ENCODE data around the gene TBC1D1.
A peak's percentile ranks its signal among the peaks of the same experiment; 100 is the strongest.

Gene TBC1D1

DNA sequence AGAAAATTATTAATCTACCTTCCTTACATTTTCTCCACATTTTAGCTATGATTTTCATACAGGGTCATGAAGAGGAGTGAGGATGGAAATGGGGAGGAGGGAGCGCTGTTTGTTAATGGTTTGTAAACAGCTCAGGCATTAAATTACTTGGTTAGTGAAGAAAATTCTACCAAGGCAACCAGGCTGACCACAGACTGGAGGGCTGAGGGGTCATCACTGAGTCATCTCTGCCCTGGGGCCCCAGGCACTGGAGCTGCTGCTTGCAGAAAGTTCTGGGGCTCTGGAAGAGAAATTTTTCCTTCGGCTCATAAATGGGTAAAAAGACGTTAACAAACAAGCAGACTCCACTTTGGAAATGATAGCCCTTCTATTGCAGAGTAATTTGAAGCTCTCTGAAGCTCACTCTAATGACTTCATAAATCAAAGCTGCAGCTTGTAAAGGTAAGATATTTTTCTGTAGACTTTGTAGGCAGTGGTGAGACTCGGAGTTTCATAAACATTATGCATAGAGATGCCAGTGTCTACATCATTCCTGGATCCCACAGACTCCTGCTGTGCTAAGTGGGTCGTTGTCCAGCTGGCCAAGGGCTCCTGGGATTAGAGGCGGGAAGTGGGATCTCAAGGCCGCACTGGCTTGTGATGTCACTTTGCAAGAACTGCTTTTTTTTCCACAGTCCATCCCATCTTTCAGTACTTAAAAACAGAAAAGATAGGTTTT is 228.9 kb downstream of the TBC1D1 start:
- no peak for DNase-seq (ENCODE audit: low read depth in 4 of 4, low spot score in 1 of 4)

DNA sequence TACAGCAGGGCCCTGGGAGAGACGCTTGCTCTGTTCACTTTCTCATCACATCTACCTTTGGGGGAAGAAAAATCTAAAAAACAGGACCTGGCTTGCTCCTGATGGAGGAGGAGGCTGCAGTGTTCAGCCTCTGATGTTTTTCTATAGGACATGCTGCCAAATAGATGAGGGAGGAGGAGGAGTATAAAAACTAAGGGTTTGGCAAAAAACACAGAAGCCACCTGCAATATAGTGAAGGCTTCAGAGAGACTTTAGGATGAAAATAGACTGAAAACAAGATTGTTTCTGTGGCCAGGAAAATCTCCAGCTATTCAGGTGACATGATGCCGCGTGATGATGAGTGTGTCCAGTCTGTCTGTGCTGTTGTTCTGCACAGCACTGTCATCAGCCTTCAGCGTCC is 229.9 kb downstream of the TBC1D1 start:
- no peak for DNase-seq (ENCODE audit: low read depth in 4 of 4, low spot score in 1 of 4)

- no peak for DNase-seq (ENCODE audit: low read depth in 4 of 4, low spot score in 1 of 4)
These were observed 231.2 kb downstream of the TBC1D1 start for GRCh38 chr4:38122060-38122459.

- no peak for DNase-seq (ENCODE audit: low read depth in 4 of 4, low spot score in 1 of 4)
These were observed 232.7 kb downstream of the TBC1D1 start for GRCh38 chr4:38123555-38123954.

DNA sequence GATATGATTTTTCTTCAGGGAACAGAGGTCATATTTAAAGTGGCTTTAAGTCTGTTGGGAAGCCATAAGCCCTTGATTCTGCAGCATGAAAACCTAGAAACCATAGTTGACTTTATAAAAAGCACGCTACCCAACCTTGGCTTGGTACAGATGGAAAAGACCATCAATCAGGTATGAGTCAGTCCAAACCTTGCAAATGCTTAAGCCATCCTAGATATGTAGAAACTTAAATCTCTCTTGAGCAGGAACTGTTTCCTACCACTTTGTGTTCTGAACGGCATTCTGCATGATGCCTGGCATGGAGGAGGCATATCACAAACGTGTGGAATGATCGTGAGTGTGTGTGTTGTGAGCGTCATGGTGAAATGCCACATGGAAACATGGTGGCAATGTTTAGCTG is 234.1 kb downstream of the TBC1D1 start:
- no peak for DNase-seq (ENCODE audit: low read depth in 4 of 4, low spot score in 1 of 4)

DNA sequence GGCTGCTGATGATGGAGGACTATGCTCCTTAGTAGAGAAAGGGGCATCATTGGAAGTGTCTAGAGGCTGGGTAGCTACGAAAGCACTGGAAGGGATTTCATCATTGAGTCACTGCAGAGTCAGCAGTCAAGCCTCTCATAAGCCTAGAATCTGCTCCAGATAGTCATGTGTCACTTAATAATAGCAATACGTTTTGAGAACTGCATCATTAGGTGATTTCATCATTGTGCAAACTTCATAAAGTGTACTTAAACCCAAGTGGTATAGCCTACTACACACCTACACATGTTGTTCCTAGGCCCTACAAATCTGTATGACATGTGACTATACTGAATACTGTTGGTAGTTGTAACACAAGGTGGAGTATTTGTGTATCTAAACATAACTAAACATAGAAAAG is 234.9 kb downstream of the TBC1D1 start:
- DNase-seq (ENCODE audit: low read depth in 4 of 4, low spot score in 1 of 4), result no peak

DNA sequence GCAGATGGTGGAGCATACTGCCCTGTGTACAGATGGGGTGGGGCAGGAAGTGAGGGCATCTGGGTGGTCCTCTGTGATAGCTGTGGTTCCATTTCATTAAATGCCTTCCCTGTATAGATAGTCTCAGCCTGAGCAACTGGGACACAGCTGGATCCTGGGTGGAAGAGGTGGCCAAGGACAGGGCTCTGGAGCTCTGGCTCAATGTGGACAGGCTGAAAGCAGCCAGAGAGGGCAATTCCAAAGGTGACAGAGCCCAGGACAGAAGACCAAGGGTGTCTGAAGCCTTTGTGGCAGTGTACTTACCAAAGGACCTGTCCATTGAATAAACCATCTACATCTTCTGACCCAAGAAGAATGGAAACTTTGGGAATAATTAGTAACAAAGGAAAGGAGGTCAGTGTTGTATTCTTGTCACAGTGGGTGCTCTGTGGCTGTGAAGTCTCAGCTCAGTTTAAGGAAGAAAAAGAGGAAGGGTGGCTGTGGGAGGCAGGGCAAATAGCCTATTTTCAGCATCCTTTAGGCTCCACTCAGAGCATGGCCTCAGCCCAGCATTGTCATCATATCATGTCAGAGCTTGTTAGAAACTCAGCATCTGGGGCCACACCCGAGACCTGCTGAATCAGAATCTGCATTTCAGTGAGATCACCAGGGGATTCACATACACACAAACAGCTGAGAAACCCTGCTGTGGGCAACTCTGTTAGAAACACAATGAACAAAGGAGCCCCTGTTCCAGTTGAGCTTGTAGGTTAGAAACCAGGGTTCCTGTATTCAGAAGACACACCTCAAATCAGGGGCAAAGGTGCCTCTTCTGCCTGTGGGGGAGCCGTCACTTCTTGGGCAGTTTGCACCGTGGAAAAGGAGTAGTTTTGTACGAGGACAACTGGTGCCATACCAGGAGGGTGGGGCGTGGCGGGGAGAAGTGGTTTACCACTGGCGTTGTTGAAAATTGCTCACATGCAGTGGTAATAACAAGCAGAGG is 237.9 kb downstream of the TBC1D1 start:
- peak; percentile 40 to 63 (median 52) for DNase-seq (ENCODE audit: low read depth in 4 of 4, low spot score in 1 of 4)

DNA sequence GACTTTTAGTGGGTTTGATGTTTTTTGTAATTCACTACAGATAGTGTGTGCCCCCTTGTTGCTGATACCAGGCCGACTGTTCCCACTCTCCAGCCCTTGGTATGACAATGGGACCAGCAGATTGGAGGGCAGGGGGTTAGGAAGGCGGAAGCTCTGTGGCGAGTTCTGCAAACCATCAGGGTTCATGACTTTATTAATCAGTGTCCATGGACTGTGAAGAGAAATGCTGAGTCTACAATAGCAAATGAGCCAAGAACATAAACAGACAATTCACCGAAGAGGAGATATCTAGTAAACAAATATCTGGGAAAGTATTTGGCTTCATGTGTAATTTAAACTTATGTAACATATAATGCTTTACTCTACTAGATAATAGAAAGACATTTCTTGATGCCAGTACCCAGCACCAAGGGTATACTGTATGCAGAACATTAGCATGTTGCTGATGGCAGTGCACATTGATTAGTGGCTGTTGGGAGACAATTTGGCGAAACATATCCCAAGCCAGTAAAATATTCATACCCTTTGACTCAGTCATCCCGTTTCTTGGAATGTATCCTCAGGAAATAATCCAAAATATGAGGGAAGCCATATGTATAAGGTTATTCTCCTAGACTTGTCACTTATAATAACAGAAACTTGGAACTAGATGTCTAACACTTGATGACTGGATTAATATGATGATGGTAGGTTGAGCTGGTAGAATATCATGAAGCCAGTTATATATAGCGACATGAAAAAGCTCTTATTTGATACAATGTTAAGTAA is 238.8 kb downstream of the TBC1D1 start:
- DNase-seq (ENCODE audit: low read depth in 4 of 4, low spot score in 1 of 4), result no peak

DNA sequence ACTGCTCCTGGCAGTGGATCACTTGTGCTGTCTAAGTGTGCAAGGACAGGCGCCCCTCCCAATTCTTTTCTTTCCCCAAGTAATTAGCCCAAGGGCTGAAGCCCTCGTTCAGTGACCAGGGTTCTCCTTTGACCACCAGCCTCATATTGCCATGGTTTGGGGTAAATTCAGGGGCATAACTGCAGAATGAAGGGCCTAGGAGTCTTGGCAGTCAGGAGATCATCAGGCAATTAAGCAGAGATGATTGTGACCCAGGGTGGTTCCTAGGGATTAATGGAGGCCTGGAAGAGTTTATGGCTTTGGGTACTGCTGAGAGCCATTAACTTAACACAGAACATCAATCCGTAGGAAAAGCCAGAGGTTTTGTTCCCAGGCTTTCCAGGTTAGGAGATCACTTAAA is 240.0 kb downstream of the TBC1D1 start:
- DNase-seq (ENCODE audit: low read depth in 4 of 4, low spot score in 1 of 4), result no peak

DNA sequence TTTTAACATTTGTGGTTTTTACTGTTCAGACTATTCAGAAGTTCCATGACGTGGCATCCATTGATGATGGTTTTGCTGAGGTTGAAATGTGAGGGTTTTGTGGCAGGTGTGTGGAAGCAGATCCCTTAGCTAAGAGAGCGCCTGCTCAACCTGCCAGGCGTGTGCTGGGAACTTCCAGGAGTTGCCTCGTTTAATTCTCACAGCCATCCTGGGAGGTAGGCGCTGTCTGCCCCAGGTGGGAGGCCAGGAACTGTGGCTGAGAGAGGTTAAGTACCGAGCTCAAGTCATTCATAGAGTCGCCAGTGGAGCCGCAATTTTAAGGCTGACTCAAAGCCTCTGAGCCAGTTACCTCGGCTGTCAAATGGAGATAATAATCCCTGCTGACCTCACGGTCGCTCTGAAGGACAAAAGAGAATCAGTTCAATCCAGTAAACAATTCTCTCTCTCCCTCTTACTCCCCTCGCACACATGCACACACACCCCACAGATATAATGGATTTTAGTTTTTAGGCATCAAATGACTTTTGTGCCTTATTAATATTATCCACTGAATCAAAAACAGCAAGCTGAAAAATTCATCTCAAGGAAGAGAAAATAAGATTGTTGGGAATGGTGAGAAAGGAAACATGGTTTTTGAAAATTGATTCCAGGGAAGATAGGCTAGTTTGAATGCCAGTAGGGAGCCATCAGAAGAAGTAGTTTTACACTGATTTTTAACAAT is 240.6 kb downstream of the TBC1D1 start:
- peak; percentile 49 to 71 (median 66) for DNase-seq (ENCODE audit: low read depth in 4 of 4, low spot score in 1 of 4)

- peak; percentile 33 to 57 (median 40) for DNase-seq (ENCODE audit: low read depth in 4 of 4, low spot score in 1 of 4)
These were observed 241.3 kb downstream of the TBC1D1 start for GRCh38 chr4:38132107-38132673.

GRCh38 chr4:38132843-38133662 is 242.2 kb downstream of the TBC1D1 start:
- no peak for DNase-seq (ENCODE audit: low read depth in 4 of 4, low spot score in 1 of 4)

- DNase-seq (ENCODE audit: low read depth in 4 of 4, low spot score in 1 of 4), result no peak
These were observed 243.0 kb downstream of the TBC1D1 start for GRCh38 chr4:38133711-38134480.

- no peak for DNase-seq (ENCODE audit: low read depth in 4 of 4, low spot score in 1 of 4)
These were observed 244.3 kb downstream of the TBC1D1 start for GRCh38 chr4:38135201-38135600.

DNA sequence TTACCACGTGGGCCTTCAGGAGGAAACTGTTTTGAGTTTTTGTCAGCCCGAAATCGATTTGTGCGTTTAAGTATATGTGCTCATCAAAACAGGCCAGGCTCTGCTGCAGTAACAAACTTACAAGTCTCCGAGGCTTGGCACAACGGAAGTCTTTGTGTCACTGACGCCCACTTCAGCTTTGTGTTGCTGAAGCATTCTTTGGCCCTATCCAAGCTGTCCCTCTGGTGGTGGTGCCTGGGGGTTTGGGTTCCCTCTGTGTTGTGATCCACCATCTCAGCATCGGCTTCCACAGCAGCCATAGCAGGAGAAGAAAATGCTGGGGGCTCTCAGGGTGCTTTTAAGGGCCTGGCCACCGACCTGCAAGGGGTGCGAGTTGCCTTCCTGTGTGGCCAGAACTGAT is 245.7 kb downstream of the TBC1D1 start:
- DNase-seq (ENCODE audit: low read depth in 4 of 4, low spot score in 1 of 4), result no peak

DNA sequence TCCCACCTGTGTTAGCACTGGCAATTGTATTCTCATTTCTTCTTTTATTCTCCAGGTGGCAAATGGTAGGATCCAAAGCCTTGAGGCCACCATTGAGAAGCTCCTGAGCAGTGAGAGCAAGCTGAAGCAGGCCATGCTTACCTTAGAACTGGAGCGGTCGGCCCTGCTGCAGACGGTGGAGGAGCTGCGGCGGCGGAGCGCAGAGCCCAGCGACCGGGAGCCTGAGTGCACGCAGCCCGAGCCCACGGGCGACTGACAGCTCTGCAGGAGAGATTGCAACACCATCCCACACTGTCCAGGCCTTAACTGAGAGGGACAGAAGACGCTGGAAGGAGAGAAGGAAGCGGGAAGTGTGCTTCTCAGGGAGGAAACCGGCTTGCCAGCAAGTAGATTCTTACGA is 246.2 kb downstream of the TBC1D1 start:
- DNase-seq (ENCODE audit: low read depth in 4 of 4, low spot score in 1 of 4), result no peak

- DNase-seq (ENCODE audit: low read depth in 4 of 4, low spot score in 1 of 4), result no peak
These were observed 247.5 kb downstream of the TBC1D1 start for GRCh38 chr4:38138363-38138762.

- no peak for DNase-seq (ENCODE audit: low read depth in 4 of 4, low spot score in 1 of 4)
These were observed 248.3 kb downstream of the TBC1D1 start for GRCh38 chr4:38139187-38139586.

- no peak for DNase-seq (ENCODE audit: low read depth in 4 of 4, low spot score in 1 of 4)
These were observed 249.8 kb downstream of the TBC1D1 start for GRCh38 chr4:38140643-38141203.
